Umbilical cord (tissue), 2 donors: ENCODE measurements around the gene TRIM65. TPM values are rescaled to one million over a fixed set of nuclear protein-coding genes. Genes with fewer than 3 reads are reported as not detected.
A peak's percentile ranks its signal among the peaks of the same experiment; 100 is the strongest.
"Not testable (repeated sequence)": the region's sequence is repeated elsewhere in the genome, so short reads cannot be mapped to it uniquely, and the experiment has no call there.

ENCODE experiments used
- DNase-seq: peaks from one replicate; pipeline ENCODE4 v3.0.0-alpha.2; 2015; ENCODE audit warnings: low spot score
- total RNA-seq: library from RNA; depleted of rRNA; stranded (reverse); fragments of >200 nt; gene quantifications from one replicate; pipeline ENCODE4 v1.2.3, GENCODE V29; 2014; ENCODE audit warnings: low replicate concordance; ENCODE audit not compliant: insufficient read depth

Gene TRIM65
- total RNA-seq, 1 donor from 2014 or later = 13.0 TPM

DNA sequence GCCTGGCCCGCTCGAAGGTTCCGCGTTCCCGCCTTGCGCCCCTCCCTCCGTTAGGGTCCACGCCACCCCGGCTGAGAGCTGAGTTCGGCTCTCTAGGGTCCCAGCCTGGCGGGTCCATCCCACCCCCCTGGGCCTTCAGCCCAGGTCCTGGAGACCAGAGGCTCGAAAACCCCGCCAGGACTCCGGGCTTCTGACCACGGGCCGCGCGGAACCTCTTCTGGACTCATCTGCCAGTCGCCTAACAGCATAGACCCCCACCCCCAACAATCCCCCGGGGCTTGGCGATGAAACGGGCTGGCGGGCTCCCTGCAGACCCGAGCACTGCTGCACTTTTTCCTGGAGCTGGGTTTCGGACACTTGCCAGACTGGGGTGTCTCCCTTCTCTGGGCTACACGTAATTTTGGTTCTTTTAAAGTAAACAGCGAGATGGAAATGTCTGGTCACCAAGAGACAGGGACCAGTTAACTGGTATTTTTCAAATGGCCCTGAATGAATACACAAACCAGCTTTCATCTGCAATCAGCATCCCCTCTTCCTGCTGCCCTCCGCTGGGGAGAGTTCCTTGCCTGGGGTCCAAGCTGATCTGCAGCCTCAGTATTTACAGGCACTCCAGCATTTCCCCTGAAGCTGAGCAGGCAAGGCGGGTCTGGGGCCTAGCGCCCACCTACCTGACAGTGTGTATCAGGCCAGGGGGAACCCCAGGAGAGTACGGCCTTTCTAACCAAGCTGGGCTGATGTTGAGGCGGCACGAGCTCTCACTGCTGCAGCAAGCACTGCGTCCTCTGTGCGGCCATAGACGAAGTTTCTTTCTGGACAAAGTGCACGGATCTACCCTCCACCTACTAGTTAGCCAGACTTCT is 639 bp upstream of the TRIM65 start:
- no peak for DNase-seq

GRCh38 chr17:75895370-75896155 is 1.2 kb downstream of the TRIM65 start:
- no peak for DNase-seq

DNA sequence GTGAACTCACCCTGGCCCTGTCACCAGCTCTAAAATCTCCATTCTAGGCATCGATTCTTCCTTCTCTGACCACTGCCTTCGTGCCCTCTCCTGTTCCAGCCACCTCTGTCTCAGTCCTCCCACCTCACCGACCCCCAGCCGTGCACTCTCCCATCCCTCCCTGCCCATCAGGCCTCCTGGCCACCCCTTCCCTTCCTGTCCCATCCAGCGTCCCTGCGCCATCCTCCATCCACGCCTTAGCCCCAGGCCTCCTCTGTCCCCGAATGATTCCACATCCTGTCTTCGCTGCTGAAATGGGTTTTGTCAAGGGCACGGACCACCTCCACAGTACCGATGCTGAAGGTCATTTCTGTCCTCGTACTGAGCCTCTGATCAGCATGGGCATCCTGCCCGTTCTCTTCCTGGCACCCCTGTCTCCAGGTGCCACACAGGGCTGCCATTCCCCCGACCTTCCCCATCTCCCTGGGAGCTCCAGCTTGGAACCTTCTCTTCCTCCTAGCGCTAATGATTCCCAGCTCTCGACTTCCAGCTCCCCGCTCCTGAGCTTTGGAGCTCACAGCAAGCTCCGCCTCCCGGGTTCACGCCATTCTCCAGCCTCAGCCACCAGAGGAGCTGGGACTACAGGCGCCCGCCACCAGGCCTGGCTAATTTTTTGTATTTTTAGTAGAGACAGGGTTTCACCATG is 2.6 kb downstream of the TRIM65 start:
- DNase-seq = no peak

- DNase-seq = no peak
Measured at GRCh38 chr17:75893305-75894048, 3.3 kb downstream of the TRIM65 start.

DNA sequence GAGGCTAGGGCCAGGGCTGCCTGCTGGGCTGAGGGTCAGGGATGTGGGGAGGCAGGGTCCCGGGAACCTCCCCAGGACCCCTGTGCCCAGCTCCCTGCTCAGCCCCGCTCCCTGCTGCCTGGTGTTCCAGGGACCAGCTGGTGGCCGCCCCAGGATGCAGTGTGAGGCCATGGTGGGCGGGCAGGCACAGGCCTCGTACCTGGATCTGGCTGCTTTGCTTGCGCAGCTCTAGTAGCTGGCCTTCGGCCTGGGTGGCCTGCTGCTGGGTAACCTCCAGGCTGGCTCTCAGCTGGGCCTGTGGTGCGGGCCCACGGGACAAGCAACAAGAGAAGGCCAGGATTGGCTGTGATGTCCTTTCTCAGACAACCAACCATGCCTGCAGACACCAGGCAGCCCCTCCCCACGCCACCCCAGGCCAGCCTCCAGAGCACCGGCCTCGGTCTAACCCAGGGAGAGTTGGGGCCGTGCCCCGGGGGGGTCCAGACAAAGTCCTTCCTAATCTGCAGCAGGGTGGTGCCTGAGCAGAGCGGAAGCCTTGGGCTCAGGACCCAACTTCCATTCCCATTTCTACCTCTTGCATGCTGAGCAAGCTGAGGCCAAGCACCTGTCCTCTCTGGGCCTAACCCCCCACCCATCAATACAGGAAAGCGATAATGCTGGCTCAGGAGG is 4.1 kb downstream of the TRIM65 start:
- DNase-seq = no peak

DNA sequence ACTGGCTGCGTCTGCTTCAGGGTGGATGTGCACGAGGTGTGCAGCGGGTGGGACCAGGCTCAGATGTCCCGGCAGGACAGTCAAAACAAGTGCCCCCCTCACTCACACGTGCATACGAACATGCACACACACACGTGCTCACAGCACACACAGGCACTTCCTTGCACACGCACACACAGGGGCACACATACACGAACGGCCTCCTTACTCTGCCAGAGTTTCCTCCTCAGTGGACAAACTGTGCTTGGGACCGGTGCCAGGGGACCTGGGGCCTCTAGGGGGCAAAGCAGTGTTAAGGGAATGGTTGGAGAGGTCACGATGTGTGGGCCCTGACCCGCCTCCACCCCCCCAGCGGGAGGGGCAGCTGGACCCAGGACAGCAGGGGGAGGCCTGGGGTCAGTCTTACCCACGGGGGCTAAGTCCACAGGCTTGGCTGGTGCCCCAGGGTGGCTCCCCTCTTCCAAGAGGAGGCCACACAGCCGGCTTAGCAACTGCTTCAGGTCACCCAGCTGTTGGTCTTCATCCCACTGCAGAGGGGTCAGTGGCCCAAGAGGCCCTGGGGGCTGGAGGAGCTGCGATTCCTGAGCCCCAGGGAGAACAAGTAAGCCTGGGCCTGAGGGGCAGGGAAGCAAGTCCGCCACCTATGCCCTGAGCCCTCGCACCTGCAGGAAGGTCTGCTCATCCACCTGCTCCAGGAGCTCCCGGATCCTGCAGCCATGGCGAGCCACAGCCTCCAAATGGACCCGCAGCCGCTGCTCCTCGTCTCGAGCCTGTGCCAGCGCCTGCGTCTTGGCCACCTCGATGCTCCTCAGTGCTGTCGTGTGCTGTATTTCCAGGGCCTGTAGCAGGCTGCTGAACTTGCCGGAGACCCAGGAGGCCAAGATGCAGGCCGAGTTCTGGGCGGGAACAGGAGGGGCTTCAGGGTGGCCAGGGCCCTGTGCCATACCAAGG is 4.9 kb downstream of the TRIM65 start:
- no peak for DNase-seq

DNA sequence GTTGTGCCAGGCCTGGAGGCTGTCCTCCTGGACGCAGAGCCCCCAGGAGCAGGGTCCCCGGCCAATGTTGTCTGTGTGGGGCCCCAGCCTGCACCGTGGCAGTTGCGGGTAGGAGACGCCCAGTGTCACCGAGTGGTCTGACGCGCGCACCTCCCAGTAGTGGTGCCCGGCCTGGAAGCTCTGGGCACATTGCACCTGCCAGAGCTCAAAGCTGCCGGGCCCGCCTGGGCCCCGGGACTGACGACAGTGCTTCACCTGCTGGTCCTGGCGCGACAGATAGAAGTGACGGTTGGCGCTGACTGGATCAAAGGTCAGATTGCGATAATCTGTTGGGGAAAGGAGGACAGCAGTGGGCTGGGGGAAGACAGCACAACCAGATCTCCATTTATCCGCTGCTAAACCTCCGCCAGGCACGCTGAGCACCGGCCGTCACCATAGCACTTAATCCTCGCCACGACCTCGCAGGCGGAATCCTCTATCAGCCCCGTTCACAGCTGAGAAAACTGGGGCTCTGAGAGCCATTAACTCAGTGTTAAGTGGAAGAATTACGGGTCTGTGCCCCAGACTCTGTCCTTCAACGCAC is 5.6 kb downstream of the TRIM65 start:
- DNase-seq = no peak

GRCh38 chr17:75889454-75889853 is 7.3 kb downstream of the TRIM65 start:
- no peak for DNase-seq

DNA sequence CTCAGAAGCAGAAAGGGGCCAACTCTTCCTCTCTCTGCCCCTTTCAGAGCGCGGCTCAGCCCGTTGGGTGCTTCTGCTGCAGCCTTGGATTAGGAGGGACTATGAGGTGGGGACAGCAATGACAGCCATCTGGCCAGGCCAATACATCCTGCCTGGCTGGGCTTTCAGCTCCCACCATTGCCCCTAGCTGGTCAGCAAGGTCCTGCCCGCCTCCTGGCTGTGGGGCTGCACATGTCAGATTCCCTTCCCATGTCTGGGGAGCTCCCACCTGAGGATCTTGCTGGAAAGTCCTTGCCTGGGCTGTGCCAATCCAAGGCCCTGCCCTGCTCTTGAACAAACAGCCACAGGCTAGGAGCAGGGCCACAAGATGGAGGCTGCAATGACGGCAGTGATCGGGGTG is 8.3 kb downstream of the TRIM65 start:
- no peak for DNase-seq

GRCh38 chr17:75885860-75886259 is 10.9 kb downstream of the TRIM65 start:
- not testable (repeated sequence) for DNase-seq

- DNase-seq = no peak
Measured at GRCh38 chr17:75885431-75885830, 11.3 kb downstream of the TRIM65 start.

DNA sequence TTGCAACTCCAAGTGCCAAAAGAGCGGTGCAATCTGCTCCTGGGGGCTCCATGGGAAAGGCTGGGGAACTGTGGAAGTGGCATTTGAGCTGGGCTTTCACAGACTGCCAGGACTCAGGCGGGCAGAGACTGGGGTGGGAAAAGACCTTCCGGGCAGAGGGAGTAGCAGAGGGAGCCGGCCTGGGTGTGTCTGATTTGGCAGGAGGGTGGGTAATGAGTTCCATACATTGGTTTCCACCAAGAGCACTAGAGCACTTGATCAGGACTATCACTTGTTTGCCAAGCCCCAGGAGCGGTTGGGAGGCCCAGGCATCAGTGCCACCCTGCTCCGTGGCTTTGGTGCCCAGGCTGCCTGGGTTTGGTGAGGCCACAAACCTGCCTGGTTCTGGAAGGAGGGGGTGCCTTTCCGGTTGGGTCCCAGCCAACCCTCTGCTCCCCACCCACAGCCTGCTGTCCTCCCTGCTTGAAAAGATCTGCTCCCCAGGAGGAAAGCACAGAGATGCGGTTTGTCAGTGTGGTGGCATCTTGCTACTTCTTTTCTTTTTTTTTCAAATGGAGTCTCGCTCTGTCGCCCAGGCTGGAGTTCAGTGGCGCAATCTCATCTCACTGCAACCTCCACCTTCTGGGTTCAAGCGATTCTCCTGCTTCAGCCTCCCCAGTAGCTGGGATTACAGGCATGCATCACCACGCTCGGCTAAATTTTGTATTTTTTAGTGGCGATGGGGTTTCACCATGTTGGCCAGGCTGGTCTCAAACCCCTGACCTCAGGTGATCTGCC is 14.9 kb downstream of the TRIM65 start:
- no peak for DNase-seq

GRCh38 chr17:75880266-75880665 is 16.5 kb downstream of the TRIM65 start:
- DNase-seq = no peak

- peak; percentile 88 for DNase-seq
Measured at GRCh38 chr17:75878174-75878998, 18.4 kb downstream of the TRIM65 start, which contains the start of gene TRIM47. TRIM47 (minus strand) TSS chr17:75878581; CDS start chr17:75878548, 33 bp downstream.

DNA sequence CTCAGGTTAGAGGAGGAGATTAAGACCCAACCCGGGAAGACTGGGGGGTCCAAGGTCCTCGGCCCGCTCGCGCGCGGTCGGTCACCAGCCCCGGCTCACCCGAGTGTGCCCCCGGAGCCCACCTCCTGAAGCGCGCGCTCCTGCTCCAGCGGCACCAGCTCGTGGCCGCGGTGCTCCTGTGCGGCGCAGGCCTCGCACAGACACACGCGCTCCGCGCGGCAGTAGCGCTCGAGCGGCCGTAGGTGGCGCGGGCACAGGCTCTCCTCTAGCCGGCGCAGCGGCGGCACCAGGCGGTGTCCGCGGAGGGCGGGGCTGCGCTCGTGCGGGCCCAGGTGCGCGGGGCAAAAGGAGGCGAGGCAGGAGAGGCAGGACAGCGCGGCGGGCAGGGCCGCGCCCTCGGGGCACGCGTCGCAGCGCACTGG is 19.0 kb downstream of the TRIM65 start:
- DNase-seq = peak; percentile 78

- peak; percentile 98 for DNase-seq
Measured at GRCh38 chr17:75876938-75877751, 19.6 kb downstream of the TRIM65 start.
